H9 (cell line): ENCODE results near the gene TLX2. TPM values are rescaled to one million over a fixed set of nuclear protein-coding genes. Genes with fewer than 3 reads are reported as not detected.

Source experiments
- DNase-seq: peaks from one replicate; pipeline ENCODE4 v3.0.0-alpha.2; 2017
- H2AFZ ChIP-seq: one replicate; pipeline ENCODE4 v1.6.1; 2013; ENCODE audit warnings: mild to moderate bottlenecking, low read length, control low read depth, moderate library complexity
- H2AK5ac ChIP-seq: 2 replicates; pipeline ENCODE4 v1.6.1; 2013; ENCODE audit warnings: low read length, control low read depth, mixed read lengths; ENCODE audit not compliant: insufficient read length
- H2BK120ac ChIP-seq: one replicate; pipeline ENCODE4 v1.6.1; 2013; ENCODE audit warnings: low read depth, mild to moderate bottlenecking, low read length, control low read depth, inconsistent platforms; ENCODE audit not compliant: poor library complexity, severe bottlenecking
- H2BK12ac ChIP-seq: 2 replicates; pipeline ENCODE4 v1.6.1; 2013; ENCODE audit warnings: low read length, control low read depth, mixed read lengths, low read depth; ENCODE audit not compliant: insufficient read length
- H2BK15ac ChIP-seq: 2 replicates; pipeline ENCODE4 v1.6.1; 2013; ENCODE audit warnings: low read depth, low read length, control low read depth
- H2BK20ac ChIP-seq: one replicate; pipeline ENCODE4 v1.6.1; 2013; ENCODE audit warnings: low read depth, mild to moderate bottlenecking, low read length, control low read depth, inconsistent platforms; ENCODE audit not compliant: poor library complexity, severe bottlenecking
- H2BK5ac ChIP-seq: 2 replicates; pipeline ENCODE4 v1.6.1; 2013; ENCODE audit warnings: low read length, control low read depth, mixed read lengths; ENCODE audit not compliant: insufficient read length
- H3K14ac ChIP-seq: 2 replicates; pipeline ENCODE4 v1.6.1; 2013; ENCODE audit warnings: low read length, control low read depth; ENCODE audit not compliant: insufficient read depth
- H3K18ac ChIP-seq: 2 replicates; pipeline ENCODE4 v1.6.1; 2013; ENCODE audit warnings: low read depth, mild to moderate bottlenecking, mixed read lengths, low read length, control low read depth; ENCODE audit not compliant: insufficient read length
- H3K23ac ChIP-seq: 2 replicates; pipeline ENCODE4 v1.6.1; 2013; ENCODE audit warnings: low read length, control low read depth, mixed read lengths, low read depth; ENCODE audit not compliant: insufficient read length
- H3K23me2 ChIP-seq: 2 replicates; pipeline ENCODE4 v1.6.1; 2013; ENCODE audit warnings: low read depth, mild to moderate bottlenecking, mixed read lengths, low read length, control low read depth; ENCODE audit not compliant: insufficient read length, poor library complexity, severe bottlenecking
- H3K27ac ChIP-seq: 2 replicates; pipeline ENCODE4 v1.5.1; 2013; ENCODE audit warnings: low read length, control low read depth, mixed read lengths, low read depth; ENCODE audit not compliant: insufficient read length
- H3K27me3 ChIP-seq: 2 replicates; pipeline ENCODE4 v1.6.1; 2013; ENCODE audit warnings: low read length, control low read depth, inconsistent platforms; ENCODE audit not compliant: insufficient read depth
- H3K4ac ChIP-seq: 2 replicates; pipeline ENCODE4 v1.6.1; 2013; ENCODE audit warnings: low read depth, mild to moderate bottlenecking, control low read depth, inconsistent platforms, low read length, moderate library complexity
- H3K4me1 ChIP-seq: 2 replicates; pipeline ENCODE4 v1.6.1; 2013; ENCODE audit warnings: low read length, control low read depth, inconsistent platforms; ENCODE audit not compliant: insufficient read depth
- H3K4me2 ChIP-seq: 2 replicates; pipeline ENCODE4 v1.6.1; 2013; ENCODE audit warnings: low read length, control low read depth, mixed read lengths; ENCODE audit not compliant: insufficient read length, insufficient read depth
- H3K56ac ChIP-seq: 2 replicates; pipeline ENCODE4 v1.6.1; 2013; ENCODE audit warnings: low read depth, mild to moderate bottlenecking, mixed read lengths, low read length, control low read depth; ENCODE audit not compliant: insufficient read length
- H3K79me1 ChIP-seq: 2 replicates; pipeline ENCODE4 v1.6.1; 2013; ENCODE audit warnings: low read depth, mild to moderate bottlenecking, moderate library complexity, low read length, control low read depth, inconsistent platforms; ENCODE audit not compliant: insufficient read depth, poor library complexity, severe bottlenecking
- H3K79me2 ChIP-seq: 2 replicates; pipeline ENCODE4 v1.6.1; 2013; ENCODE audit warnings: low read length, control low read depth, inconsistent platforms; ENCODE audit not compliant: insufficient read depth
- H3K9ac ChIP-seq: 2 replicates; pipeline ENCODE4 v1.6.1; 2013; ENCODE audit warnings: low read length, control low read depth, mixed read lengths; ENCODE audit not compliant: insufficient read length; ENCODE audit errors: extremely low read depth
- H3K9me3 ChIP-seq: one replicate; pipeline ENCODE4 v1.6.1; 2013; ENCODE audit warnings: low read depth, low read length, inconsistent platforms; ENCODE audit not compliant: control insufficient read depth
- H3T11ph ChIP-seq: one replicate; pipeline ENCODE4 v1.6.1; 2013; ENCODE audit warnings: mild to moderate bottlenecking, low read length, control low read depth, inconsistent platforms
- H4K20me1 ChIP-seq: one replicate; pipeline ENCODE4 v1.6.1; 2013; ENCODE audit not compliant: control insufficient read depth, insufficient read length, insufficient read depth
- H4K5ac ChIP-seq: 2 replicates; pipeline ENCODE4 v1.6.1; 2013; ENCODE audit warnings: low read depth, mild to moderate bottlenecking, mixed read lengths, low read length, control low read depth; ENCODE audit not compliant: insufficient read length
- H4K8ac ChIP-seq: replicated peaks from 2 replicates; pipeline ENCODE4 v1.6.1; 2013; ENCODE audit warnings: low read length, control low read depth, mixed read lengths, low read depth; ENCODE audit not compliant: insufficient read length
- H4K91ac ChIP-seq: 2 replicates; pipeline ENCODE4 v1.6.1; 2013; ENCODE audit warnings: low read depth, mild to moderate bottlenecking, moderate library complexity, mixed read lengths, low read length, control low read depth; ENCODE audit not compliant: insufficient read length
- H3K27ac Mint-ChIP-seq, 3 experiments: 2 replicates in 2 of 3; 3 replicates in 1 of 3; pipeline ENCODE4 v1.8.0; 2020 to 2021; ENCODE audit warnings: mixed read lengths in 3 of 3, mild to moderate bottlenecking in 1 of 3, moderate library complexity in 1 of 3
- H3K27me3 Mint-ChIP-seq: 2 replicates; pipeline ENCODE4 v1.8.0; 2021; ENCODE audit warnings: low read depth, mild to moderate bottlenecking, moderate library complexity, mixed read lengths
- H3K36me3 Mint-ChIP-seq, 3 experiments: 2 replicates in 2 of 3; 3 replicates in 1 of 3; pipeline ENCODE4 v1.8.0; 2020 to 2021; ENCODE audit warnings: low read depth in 3 of 3, mixed read lengths in 3 of 3; ENCODE audit not compliant: insufficient read depth in 1 of 3
- H3K4me1 Mint-ChIP-seq, 2 experiments: 2 replicates each; pipeline ENCODE4 v1.8.0; 2020; ENCODE audit warnings: mixed read lengths in 2 of 2
- H3K4me3 Mint-ChIP-seq, 2 experiments: 2 replicates in 1 of 2; 3 replicates in 1 of 2; pipeline ENCODE4 v1.8.0; 2020 to 2021; ENCODE audit warnings: mild to moderate bottlenecking in 2 of 2, mixed read lengths in 2 of 2, moderate library complexity in 1 of 2
- H3K9me3 Mint-ChIP-seq, 2 experiments: 2 replicates in 1 of 2; 3 replicates in 1 of 2; pipeline ENCODE4 v1.8.0; 2020; ENCODE audit warnings: mild to moderate bottlenecking in 2 of 2, mixed read lengths in 2 of 2, moderate library complexity in 1 of 2
- WGBS: extraction: QIAGEN DNeasy Blood & Tissue Kit; methylation state at CpG from one replicate; pipeline ENCODE4 v1.1.7; 2013; ENCODE audit warnings: missing lambda C conversion rate, low lambda C conversion rate, mixed read lengths; ENCODE audit not compliant: insufficient read length; ENCODE audit errors: extremely low coverage; 5-methylcytosine and 5-hydroxymethylcytosine counted together
- total RNA-seq: library from RNA; stranded (reverse); gene quantifications from 2 replicates; pipeline ENCODE4 v1.2.1, GENCODE V29; 2021
- TF ChIP-seq, protein P1 (sequence below): fragments of 200-600 bp; sonication (generic); conservative IDR thresholded peaks from 3 replicates; pipeline ENCODE4 v1.8.0; 2021; ENCODE audit warnings: antibody characterized with exemption, mild to moderate bottlenecking

TLX2 gene
- total RNA-seq, 1 experiment from 2014 or later = 0.20 TPM

- H3K14ac ChIP-seq = peak overlapping the region; percentile 87
- no peaks in the 10 kb centered on the region for H3K79me1 ChIP-seq
- H2BK5ac ChIP-seq = no peak overlapping the region
- H4K8ac ChIP-seq = no peak overlapping the region
- no peaks in the 10 kb centered on the region for H3K9me3 ChIP-seq
- H2AFZ ChIP-seq = no peak overlapping the region
- no peak overlapping the region for H4K5ac ChIP-seq
- H3K4me3 Mint-ChIP-seq = peak overlapping the region; percentile 100
- H3K56ac ChIP-seq = no peak overlapping the region
- H3K4ac ChIP-seq = no peak overlapping the region
- peaks cover 9 to 13% of the 10 kb centered on the region in 2 experiments for H3K4me1 Mint-ChIP-seq
- TF ChIP-seq, protein P1, sequence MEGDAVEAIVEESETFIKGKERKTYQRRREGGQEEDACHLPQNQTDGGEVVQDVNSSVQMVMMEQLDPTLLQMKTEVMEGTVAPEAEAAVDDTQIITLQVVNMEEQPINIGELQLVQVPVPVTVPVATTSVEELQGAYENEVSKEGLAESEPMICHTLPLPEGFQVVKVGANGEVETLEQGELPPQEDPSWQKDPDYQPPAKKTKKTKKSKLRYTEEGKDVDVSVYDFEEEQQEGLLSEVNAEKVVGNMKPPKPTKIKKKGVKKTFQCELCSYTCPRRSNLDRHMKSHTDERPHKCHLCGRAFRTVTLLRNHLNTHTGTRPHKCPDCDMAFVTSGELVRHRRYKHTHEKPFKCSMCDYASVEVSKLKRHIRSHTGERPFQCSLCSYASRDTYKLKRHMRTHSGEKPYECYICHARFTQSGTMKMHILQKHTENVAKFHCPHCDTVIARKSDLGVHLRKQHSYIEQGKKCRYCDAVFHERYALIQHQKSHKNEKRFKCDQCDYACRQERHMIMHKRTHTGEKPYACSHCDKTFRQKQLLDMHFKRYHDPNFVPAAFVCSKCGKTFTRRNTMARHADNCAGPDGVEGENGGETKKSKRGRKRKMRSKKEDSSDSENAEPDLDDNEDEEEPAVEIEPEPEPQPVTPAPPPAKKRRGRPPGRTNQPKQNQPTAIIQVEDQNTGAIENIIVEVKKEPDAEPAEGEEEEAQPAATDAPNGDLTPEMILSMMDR = no peak
- no peak overlapping the region for H3K23ac ChIP-seq
- H3K79me2 ChIP-seq = no peaks in the 10 kb centered on the region
- H3K4me1 ChIP-seq = no peaks in the 10 kb centered on the region
- peaks cover 7 to 44% (median 41%) of the 10 kb centered on the region in 3 experiments for H3K36me3 Mint-ChIP-seq
- H4K91ac ChIP-seq = no peak overlapping the region
- H3K27me3 Mint-ChIP-seq = no peaks in the 10 kb centered on the region
- H4K20me1 ChIP-seq = no peaks in the 10 kb centered on the region
- no peak for DNase-seq
- no peak overlapping the region for H2BK120ac ChIP-seq
- H3K18ac ChIP-seq = peak overlapping the region; percentile 78
- peak overlapping the region; percentile 99 to 100 (median 99); a peak in 6 of 7 replicates for H3K27ac Mint-ChIP-seq
- WGBS = no CpG with 5 or more reads among the region's 80 CpGs
- H2AK5ac ChIP-seq = no peak overlapping the region
- H3K9ac ChIP-seq = peak overlapping the region; percentile 41
- no peak overlapping the region for H2BK12ac ChIP-seq
- no peak overlapping the region for H3T11ph ChIP-seq
- H2BK20ac ChIP-seq = no peak overlapping the region
- no peaks in the 10 kb centered on the region for H3K9me3 Mint-ChIP-seq
- peaks cover 8% of the 10 kb centered on the region for H3K23me2 ChIP-seq
- peak overlapping the region; percentile 81 for H3K4me2 ChIP-seq
- no peak overlapping the region for H3K27ac ChIP-seq
- H2BK15ac ChIP-seq = no peak overlapping the region
- no peaks in the 10 kb centered on the region for H3K27me3 ChIP-seq
Measured at GRCh38 chr2:74481961-74482800, 32.1 kb upstream of the TLX2 start.
